K562 (cell line): Measurements from ENCODE around the gene BROX. TPM values are rescaled to one million over a fixed set of nuclear protein-coding genes. Genes with fewer than 3 reads are reported as not detected.

Experiments
- CEBPB ChIP-seq: fragments of 450-650 bp; IDR thresholded peaks from 2 replicates; pipeline ENCODE4 v1.6.1; 2016; ENCODE audit warnings: missing genetic modification characterization, missing compliant biosample characterization
- ETV6 ChIP-seq, 3 experiments: fragments of 150-350 bp in 1 of 3; sonication (generic) in 1 of 3; formaldehyde crosslinking in 1 of 3; IDR thresholded peaks; 2 replicates each; pipeline versions ENCODE4 v1.6.1 to v1.8.0; 2014 to 2022; ENCODE audit warnings: borderline replicate concordance in 2 of 3, low read depth in 2 of 3, antibody characterized with exemption in 1 of 3, low read length in 1 of 3, mild to moderate bottlenecking in 1 of 3, missing genetic modification reagents in 1 of 3
- FOXJ2 ChIP-seq: fragments of 200-800 bp; sonication (Bioruptor generic); IDR thresholded peaks from 2 replicates; pipeline ENCODE4 v1.6.1; 2016; ENCODE audit warnings: missing genetic modification characterization, missing compliant biosample characterization
- KAT2B ChIP-seq: IDR thresholded peaks from one replicate; pipeline ENCODE4 v1.6.1; 2012; ENCODE audit warnings: low read depth, mild to moderate bottlenecking, control low read depth, inconsistent platforms, low read length, moderate library complexity
- NCOA2 ChIP-seq, 2 experiments: fragments of 450-650 bp; IDR thresholded peaks; 2 replicates each; pipeline ENCODE4 v1.6.1; 2018; ENCODE audit warnings: mild to moderate bottlenecking in 2 of 2, moderate library complexity in 1 of 2; ENCODE audit not compliant: partially characterized antibody in 2 of 2
- NUFIP1 ChIP-seq: fragments of 450-650 bp; IDR thresholded peaks from 2 replicates; pipeline ENCODE4 v1.6.1; 2018; ENCODE audit not compliant: partially characterized antibody
- POLR2AphosphoS2 ChIP-seq: IDR thresholded peaks from 2 replicates; pipeline ENCODE4 v1.6.1; 2012; ENCODE audit warnings: low read length, improper control_type of control experiment
- PPARD ChIP-seq: fragments of 250-450 bp; sonication (Bioruptor Pico); IDR thresholded peaks from 2 replicates; pipeline ENCODE4 v1.8.0; 2022; ENCODE audit warnings: inconsistent platforms, mild to moderate bottlenecking, moderate library complexity
- SMARCE1 ChIP-seq: fragments of 450-650 bp; IDR thresholded peaks from 2 replicates; pipeline ENCODE4 v1.7.1; 2016; ENCODE audit warnings: mild to moderate bottlenecking
- TAF1 ChIP-seq: IDR thresholded peaks from 2 replicates; pipeline ENCODE4 v1.6.1; 2011; ENCODE audit warnings: mild to moderate bottlenecking, low read length, moderate library complexity; ENCODE audit not compliant: insufficient read depth, control insufficient read depth, severe bottlenecking; ENCODE audit errors: extremely low read depth
- TBP ChIP-seq: optimal IDR thresholded peaks from 2 replicates; pipeline ENCODE3; 2011; ENCODE audit warnings: low read depth, low read length, improper control_type of control experiment
- YBX1 ChIP-seq: fragments of 450-650 bp; IDR thresholded peaks from 2 replicates; pipeline ENCODE4 v1.7.1; 2016; ENCODE audit warnings: mild to moderate bottlenecking
- polyA plus RNA-seq, 8 experiments: library from polyadenylated mRNA; depleted of rRNA in 4 of 8; stranded (reverse) in 5 of 8; unstranded in 3 of 8; fragments of >200 nt; fragmentation: Nextera tagmentation in 2 of 8; fragmentation: Illumina TruSeq in 1 of 8; extraction: Ambion mirVana in 2 of 8; extraction: Trizol in 1 of 8; gene quantifications; 2 replicates each; pipeline versions ENCODE4 v1.2.1 to v1.2.3, GENCODE V29; 2011 to 2014; ENCODE audit warnings: inconsistent platforms in 1 of 8, missing spikeins in 1 of 8
- total RNA-seq, 7 experiments: library from RNA; depleted of rRNA in 6 of 7; stranded (reverse); fragments of >200 nt in 6 of 7; fragmentation: Illumina TruSeq in 2 of 7; extraction: Trizol in 2 of 7; gene quantifications; 2 replicates each; pipeline versions ENCODE4 v1.2.1 to v1.2.3, GENCODE V29; 2011 to 2021; ENCODE audit warnings: low replicate concordance in 1 of 7
- TF ChIP-seq, protein P1 (sequence below), 3 experiments: fragments of 200-800 bp in 1 of 3; sonication (Bioruptor generic) in 1 of 3; sonication (generic) in 1 of 3; formaldehyde crosslinking in 1 of 3; IDR thresholded peaks; 2 replicates each; pipeline versions ENCODE4 v1.6.1 to v1.8.0; 2016 to 2022; ENCODE audit warnings: mild to moderate bottlenecking in 2 of 3, missing compliant biosample characterization in 2 of 3, missing genetic modification characterization in 2 of 3, missing genetic modification reagents in 1 of 3
- TF ChIP-seq, protein P2 (sequence below): fragments of 250-450 bp; sonication (Bioruptor Pico); IDR thresholded peaks from 2 replicates; pipeline ENCODE4 v1.9.0; 2021; ENCODE audit warnings: mild to moderate bottlenecking
- TF ChIP-seq, protein P3 (sequence below): fragments of 250-450 bp; sonication (Bioruptor Pico); IDR thresholded peaks from 2 replicates; pipeline ENCODE4 v1.8.0; 2022; ENCODE audit warnings: inconsistent platforms, mild to moderate bottlenecking, moderate library complexity, borderline replicate concordance
- TF ChIP-seq, protein P4 (sequence below): fragments of 450-650 bp; IDR thresholded peaks from 2 replicates; pipeline ENCODE4 v1.7.0; 2016; ENCODE audit warnings: borderline replicate concordance
- TF ChIP-seq, protein P5 (sequence below): fragments of 450-650 bp; IDR thresholded peaks from 2 replicates; pipeline ENCODE4 v1.6.1; 2018; ENCODE audit not compliant: partially characterized antibody

The BROX gene
- total and polyA plus RNA-seq, 9 of the 15 experiments (the other 6 are each of a cell fraction or from before 2014, with no cell fraction given) = 9.4 to 153 (median 45.1) TPM

DNA sequence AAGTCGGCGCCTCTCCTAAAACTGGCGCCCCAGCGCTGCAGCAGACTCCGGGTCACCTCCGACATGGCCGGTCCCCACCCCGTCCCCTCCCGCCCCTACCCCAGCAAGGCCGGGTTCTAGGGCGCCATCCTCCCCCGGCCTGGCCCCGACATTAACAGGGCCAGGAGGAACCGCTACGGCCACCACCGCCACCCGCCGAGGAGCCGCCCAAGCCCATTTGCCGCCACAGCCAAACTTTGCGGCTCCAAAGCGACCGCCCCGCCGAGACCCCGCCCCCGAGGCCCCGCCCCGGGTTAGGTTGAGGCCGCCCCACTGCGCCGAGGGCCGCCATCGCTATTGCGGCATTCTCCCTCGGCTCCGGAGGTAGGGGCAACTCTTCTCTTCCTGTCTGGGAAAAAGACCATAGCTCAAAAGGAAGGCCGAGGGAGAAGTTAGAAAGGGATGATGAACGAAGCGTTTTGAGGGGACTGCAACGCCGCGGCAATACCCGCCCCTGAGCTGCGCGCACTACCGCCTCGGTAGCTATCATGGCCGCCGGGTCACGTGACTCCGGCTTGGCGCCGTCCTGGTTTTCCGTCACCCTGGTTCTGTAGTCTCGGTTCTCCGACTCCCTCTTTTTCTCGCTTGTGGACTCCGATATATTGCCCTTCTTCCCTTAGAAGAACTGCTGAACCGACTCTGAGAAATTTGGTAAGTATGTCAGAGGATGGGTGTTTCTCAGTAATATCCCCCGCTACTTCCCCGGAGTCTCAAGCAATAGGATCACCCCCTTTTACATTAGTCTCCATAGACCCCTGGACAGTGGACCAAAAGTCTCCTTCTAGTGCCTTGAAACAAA is at the start of gene BROX, which contains the start of gene AIDA (continued):
- TF ChIP-seq TAF1 (peak; percentile 59), PPARD (CRISPR knock-in tag) (no peak), POLR2AphosphoS2 (no peak), CEBPB (peak; percentile 46; the same call in 1 of the 2 replicates), FOXJ2 (tag) (peak; percentile 44; the same call in 1 of the 2 replicates), NCOA2 (IDR thresholded peaks at IDR 0.05; ENCODE audit: partially characterized antibody in 2 of 2) (no peak), TBP (no peak), SMARCE1 (no peak), YBX1 (no peak), KAT2B (no peak), ETV6 (IDR thresholded peaks at IDR 0.05; ENCODE audit: borderline replicate concordance in 1 of 2, low read depth in 2 of 2, low read length in 1 of 2) (no peak), ETV6 (CRISPR knock-in tag; IDR thresholded peaks at IDR 0.05; ENCODE audit: borderline replicate concordance) (no peak), NUFIP1 (peak; percentile 75)
- TF ChIP-seq, protein P1, sequence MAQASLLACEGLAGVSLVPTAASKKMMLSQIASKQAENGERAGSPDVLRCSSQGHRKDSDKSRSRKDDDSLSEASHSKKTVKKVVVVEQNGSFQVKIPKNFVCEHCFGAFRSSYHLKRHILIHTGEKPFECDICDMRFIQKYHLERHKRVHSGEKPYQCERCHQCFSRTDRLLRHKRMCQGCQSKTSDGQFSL (CRISPR knock-in tag; IDR thresholded peaks at IDR 0.05) = 0 out of 2 replicates have a peak, but pooled peaks have one; percentile 43
- TF ChIP-seq, protein P1 (tag; IDR thresholded peaks at IDR 0.05) = no peak
- TF ChIP-seq, protein P2, sequence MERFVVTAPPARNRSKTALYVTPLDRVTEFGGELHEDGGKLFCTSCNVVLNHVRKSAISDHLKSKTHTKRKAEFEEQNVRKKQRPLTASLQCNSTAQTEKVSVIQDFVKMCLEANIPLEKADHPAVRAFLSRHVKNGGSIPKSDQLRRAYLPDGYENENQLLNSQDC (CRISPR knock-in tag) = peak; percentile 67; the same call in 1 of the 2 replicates
- TF ChIP-seq, protein P3, sequence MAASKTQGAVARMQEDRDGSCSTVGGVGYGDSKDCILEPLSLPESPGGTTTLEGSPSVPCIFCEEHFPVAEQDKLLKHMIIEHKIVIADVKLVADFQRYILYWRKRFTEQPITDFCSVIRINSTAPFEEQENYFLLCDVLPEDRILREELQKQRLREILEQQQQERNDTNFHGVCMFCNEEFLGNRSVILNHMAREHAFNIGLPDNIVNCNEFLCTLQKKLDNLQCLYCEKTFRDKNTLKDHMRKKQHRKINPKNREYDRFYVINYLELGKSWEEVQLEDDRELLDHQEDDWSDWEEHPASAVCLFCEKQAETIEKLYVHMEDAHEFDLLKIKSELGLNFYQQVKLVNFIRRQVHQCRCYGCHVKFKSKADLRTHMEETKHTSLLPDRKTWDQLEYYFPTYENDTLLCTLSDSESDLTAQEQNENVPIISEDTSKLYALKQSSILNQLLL (CRISPR knock-in tag) = no peak
- TF ChIP-seq, protein P4, sequence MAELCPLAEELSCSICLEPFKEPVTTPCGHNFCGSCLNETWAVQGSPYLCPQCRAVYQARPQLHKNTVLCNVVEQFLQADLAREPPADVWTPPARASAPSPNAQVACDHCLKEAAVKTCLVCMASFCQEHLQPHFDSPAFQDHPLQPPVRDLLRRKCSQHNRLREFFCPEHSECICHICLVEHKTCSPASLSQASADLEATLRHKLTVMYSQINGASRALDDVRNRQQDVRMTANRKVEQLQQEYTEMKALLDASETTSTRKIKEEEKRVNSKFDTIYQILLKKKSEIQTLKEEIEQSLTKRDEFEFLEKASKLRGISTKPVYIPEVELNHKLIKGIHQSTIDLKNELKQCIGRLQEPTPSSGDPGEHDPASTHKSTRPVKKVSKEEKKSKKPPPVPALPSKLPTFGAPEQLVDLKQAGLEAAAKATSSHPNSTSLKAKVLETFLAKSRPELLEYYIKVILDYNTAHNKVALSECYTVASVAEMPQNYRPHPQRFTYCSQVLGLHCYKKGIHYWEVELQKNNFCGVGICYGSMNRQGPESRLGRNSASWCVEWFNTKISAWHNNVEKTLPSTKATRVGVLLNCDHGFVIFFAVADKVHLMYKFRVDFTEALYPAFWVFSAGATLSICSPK = no peak; the same call in 1 of the 2 replicates
- TF ChIP-seq, protein P5, sequence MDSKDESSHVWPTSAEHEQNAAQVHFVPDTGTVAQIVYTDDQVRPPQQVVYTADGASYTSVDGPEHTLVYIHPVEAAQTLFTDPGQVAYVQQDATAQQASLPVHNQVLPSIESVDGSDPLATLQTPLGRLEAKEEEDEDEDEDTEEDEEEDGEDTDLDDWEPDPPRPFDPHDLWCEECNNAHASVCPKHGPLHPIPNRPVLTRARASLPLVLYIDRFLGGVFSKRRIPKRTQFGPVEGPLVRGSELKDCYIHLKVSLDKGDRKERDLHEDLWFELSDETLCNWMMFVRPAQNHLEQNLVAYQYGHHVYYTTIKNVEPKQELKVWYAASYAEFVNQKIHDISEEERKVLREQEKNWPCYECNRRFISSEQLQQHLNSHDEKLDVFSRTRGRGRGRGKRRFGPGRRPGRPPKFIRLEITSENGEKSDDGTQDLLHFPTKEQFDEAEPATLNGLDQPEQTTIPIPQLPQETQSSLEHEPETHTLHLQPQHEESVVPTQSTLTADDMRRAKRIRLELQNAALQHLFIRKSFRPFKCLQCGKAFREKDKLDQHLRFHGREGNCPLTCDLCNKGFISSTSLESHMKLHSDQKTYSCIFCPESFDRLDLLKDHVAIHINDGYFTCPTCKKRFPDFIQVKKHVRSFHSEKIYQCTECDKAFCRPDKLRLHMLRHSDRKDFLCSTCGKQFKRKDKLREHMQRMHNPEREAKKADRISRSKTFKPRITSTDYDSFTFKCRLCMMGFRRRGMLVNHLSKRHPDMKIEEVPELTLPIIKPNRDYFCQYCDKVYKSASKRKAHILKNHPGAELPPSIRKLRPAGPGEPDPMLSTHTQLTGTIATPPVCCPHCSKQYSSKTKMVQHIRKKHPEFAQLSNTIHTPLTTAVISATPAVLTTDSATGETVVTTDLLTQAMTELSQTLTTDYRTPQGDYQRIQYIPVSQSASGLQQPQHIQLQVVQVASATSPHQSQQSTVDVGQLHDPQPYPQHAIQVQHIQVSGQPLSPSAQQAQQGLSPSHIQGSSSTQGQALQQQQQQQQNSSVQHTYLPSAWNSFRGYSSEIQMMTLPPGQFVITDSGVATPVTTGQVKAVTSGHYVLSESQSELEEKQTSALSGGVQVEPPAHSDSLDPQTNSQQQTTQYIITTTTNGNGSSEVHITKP = peak; percentile 58
